Measurements from ENCODE around the gene XYLB.
"Not testable (repeated sequence)": the region's sequence is repeated elsewhere in the genome, so short reads cannot be mapped to it uniquely, and the experiment has no call there.

XYLB gene

DNA sequence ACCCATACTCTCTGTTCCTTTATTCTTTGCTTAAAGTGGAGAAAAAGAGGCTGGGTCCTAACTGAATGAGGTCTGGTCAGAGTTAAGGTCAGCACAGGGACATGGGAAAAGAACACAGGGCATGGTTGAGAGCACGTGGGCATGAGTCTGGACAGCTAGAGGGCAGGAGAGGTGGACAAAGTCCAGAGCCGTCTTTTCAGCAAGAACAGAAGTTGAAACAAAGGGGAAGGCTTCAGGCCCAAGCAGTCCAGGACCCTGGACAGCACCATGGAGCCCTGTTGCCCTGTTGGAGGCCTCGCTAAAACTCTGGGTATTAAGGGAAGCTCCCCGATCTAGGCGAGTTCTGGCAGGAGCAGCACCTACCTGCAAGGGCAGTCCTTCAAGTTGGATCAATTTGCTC lies 50.7 kb downstream of the XYLB start:
- DNase-seq, result no peak

DNA sequence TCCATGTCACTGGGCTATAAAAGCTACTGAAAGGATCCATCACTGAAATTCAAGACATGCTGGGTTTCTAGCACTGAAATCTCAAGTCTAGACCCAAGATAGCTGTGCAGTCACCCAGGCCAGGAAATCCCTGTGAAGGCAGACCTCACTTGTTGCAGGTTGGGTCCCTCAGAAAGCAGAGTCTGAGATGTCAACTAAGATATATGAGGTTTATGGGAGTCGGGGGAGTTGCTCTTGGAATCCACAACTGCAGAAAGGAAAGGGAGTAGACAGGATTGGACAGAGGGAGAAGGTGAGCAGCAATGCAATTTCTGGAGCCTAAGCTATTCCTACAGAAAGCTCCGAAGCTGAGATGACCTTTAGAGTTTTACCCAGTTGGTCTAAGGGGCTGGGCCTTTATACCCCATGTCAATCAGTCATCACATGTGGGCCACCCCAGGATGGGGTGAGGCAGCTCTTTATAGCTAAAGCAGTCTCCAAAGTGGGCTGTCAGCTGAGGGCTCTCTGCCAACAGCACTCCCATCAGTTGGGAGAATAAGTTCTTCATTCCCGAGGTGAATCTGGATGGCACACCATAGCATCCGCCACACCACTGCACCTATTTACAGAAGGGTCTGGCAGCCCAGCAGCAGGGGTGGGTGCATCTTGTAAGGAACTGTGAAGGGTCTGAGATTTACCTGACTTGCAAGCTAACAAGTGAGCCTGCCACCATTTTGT lies 54.8 kb downstream of the XYLB start:
- DNase-seq, result no peak

DNA sequence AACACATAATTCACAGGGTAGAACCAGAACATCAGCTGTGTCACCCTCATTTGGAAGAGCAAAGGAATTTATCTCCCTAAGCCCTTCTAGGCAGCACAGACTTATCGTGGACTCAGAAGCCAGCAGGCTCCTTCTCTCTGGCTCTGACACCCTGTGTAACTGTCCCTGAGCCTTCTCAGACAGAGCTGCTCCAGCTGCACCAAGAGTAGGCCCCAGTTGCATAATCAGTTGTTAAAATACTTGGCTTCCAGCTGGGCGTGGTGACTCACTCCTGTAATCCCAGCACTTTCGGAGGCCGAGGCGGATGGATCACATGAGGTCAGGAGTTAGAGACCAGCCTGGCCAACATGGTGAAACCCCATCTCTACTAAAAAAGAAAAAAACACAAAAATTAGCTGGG lies 57.7 kb downstream of the XYLB start:
- DNase-seq, result no peak

DNA sequence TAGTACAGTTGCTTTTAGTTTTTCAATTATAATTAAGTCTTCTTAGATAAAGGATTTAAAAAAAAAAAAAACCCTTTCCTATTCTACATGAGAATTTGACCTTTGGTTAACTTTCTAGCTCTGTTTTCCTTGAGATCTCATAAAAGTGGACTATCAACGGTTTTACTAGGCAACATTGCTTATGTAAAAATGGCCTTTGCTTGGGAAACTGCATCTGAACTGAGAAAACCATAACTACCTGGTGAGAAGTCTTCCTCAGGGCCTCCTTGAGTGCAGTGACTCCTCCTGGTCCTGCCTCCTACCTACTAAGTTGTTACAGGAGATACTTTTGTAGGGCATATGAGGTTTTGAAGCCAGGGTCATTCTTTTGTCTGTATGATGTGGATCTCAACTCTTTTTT lies 65.0 kb downstream of the XYLB start:
- DNase-seq, result no peak

DNA sequence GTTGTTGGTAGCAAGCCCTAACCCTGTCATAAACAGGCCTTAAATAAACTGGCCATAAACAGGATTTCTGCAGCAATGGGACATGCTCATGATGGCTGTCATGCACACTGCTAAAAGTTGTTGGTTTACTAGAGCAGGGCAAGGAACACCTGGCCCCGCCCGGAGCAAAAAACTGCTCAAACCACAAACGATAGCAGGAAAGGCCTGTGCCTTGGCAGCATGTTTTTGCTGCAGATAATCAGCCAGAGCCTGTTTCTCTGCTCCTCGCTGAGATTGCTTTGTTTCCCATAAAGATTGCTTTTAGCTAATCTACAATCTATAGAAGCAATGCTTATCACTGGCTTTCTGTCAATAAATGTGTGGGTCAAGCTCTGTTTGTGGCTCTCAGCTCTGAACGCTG lies 74.2 kb downstream of the XYLB start:
- not testable (repeated sequence) for DNase-seq

DNA sequence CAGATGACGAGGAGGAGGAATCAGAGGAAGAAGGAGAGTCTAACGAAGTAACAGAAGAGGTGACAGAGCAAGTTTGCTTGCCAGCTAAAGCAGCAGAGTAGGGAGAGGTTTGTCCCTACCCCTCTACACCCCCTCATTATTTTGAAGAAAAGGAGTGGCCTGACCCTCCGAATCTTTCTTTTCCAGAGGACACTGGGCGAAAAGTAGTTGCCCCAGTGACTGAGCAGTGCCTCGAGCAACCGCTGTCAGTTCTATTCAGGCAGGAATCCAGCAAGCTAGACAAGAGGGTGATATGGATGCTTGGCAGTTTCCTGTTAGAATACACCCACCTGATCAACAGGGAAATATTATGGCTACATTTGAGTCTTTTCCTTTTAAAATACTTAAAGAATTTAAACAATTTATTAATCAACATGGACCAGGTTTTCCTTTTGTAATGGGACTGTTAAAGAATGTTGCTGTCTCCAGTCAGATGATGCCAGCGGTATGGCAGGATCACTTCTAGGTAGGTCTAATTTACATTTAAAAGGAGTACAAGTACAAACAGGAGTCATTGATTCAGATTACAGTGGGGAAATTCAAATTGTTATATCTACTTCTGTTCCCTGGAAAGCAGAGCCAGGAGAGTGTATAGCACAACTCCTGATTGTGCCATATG lies 75.2 kb downstream of the XYLB start:
- no peak for DNase-seq

DNA sequence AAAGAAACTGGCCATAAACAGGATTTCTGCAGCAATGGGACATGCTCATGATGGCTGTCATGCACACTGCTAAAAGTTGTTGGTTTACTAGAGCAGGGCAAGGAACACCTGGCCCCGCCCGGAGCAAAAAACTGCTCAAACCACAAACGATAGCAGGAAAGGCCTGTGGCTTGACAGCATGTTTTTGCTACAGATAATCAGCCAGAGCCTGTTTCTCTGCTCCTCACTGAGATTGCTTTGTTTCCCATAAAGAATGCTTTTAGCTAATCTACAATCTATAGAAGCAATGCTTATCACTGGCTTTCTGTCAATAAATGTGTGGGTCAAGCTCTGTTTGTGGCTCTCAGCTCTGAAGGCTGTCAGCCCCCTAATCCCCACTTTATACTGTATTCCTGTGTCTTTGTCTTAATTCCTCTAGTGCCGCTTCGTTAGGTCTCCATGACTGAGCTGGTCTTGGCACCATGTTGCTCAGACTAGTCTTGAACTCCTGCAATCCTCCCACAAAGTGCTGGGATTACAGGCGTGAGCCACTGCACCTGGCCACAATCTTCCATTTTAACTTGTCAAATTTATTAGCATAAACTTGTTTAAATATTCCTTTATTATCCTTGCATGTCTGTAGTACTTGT lies 80.3 kb downstream of the XYLB start:
- DNase-seq, result not testable (repeated sequence)

DNA sequence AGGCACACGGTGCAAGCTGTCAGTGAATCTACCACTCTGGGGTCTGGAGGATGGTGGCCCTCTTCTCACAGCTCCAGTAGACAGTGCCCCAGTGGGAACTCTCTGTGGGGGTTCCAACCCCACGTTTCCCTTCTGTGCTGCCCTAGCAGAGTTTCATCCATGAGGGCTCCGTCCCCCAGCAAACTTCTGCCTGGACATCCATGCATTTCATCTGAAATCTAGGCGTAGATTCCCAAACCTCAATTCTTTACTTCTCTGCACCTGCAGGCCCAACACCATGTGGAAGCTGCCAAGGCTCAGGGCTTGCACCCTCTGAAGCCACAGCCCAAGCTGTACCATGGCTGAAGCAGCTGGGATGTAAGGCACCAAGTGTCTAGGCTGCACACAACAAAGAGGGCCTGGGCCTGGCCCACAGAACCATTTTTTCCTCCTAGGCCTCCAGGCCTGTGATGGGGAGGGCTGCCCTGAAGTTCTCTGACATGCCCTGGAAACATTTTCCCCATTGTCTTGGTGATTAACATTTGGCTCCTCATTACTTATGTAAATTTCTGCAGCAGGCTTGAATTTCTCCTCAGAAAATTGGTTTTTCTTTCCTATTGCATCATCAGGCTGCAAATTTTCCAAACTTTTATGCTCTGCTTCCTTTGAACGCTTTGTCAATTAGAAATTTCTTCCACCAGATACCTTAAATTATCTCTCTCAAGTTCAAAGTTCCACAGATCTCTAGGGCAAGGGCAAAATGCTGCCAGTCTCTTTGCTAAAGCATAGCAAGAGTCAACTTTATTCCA lies 86.5 kb downstream of the XYLB start:
- not testable (repeated sequence) for DNase-seq

DNA sequence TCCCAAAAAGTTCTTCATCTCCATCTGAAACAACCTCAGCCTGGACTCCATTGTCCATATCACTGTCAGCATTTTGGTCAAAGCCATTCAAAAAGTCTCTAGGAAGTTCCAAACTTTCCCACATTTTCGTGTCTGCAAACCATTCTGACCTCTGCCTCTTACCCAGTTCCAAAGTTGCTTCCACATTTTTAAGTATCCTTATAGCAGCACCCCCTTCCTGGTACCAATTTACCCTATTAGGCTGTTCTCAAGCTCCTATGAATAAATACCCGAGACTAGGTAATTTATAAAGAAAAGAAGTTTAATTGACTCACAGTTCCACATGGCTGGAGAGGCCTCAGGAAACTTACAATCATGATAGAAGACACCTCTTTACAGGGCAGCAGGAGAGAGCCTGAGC lies 87.1 kb downstream of the XYLB start:
- DNase-seq, result not testable (repeated sequence)

DNA sequence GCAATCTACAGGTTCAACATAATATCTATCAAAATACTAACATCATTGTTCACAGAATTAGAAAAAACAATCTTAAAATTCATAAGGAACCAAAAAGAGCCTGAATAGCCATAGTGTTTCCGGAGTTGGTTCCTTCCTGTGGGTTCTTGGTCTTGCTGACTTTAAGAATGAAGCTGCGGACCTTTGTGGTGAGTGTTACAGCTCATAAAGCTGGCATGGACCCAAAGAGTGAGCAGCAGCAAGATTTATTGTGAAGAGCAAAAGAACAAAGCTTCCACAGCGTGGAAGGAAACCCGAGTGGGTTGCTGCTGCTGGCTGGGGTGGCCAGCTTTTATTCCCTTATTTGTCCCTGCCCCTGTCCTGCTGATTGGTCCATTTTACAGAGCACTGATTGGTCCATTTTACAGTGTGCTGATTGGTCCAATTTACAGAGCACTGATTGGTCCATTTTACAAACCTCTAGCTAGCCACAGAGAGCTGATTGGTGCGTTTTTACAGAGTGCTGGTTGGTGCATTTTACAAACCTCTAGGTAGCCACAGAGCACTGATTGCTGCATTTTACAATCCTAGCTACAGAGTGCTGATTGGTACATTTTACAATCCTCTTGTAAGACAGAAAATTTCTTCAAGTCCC lies 92.0 kb downstream of the XYLB start:
- not testable (repeated sequence) for DNase-seq

DNA sequence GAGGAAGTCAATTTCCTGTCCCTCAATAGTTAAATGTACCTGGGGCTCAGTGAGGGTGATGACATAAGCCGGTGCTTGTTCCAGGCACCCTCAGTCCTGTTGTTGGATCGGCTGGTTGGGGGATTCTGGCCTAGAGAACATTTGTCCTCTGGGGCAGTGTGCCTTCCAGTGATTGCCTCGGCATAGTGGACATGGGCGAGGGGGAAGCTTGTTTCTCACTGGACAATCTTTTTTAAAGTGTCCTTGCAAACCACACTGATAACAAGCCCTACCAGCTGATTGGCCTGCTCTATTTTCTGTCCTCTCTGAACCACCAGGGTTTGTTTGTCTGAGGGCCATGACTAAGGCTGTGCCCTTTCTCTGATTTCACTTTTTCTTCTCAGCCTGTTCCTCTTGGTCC lies 96.6 kb downstream of the XYLB start:
- DNase-seq, result not testable (repeated sequence)

DNA sequence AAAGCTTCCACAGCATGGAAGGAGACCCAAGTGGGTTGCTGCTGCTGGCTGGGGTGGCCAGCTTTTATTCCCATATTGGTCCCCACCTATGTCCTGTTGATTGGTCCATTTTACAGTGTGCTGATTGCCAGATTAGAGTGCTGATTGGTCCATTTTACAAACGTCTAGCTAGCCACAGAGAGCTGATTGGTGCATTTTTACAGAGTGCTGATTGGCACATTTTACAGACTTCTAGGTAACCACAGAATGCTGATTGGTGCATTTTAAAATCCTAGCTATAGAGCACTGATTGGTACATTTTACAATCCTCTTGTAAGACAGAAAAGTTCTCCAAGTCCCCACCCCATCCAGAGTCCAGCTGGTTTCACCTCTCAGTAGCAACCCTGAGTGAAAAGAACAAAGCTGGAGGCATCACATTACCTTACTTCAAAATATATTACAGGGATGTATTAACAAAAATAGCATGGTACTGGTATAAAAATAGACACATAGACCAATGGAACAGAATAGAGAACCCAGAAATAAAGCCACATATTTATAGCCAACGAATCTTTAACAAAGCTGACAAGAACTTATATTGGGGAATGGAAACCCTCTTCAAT lies 99.6 kb downstream of the XYLB start:
- DNase-seq, result no peak

DNA sequence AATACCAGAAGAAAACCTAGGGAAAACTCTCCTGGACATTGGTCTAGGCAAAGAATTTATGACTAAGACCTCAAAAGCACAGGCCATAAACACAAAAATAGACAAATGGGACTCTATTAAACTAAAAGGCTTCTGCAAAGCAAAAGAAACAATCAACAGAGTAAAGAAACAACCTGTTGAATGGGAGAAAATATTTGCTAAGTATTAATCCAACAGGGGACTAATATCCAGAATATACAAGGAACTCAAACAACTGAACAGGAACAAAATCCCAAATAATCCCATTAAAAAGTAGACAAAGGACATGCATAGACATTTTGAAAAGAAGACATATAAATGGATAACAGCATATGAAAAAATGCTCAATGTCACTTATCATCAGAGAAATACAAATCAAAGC lies 100.2 kb downstream of the XYLB start:
- no peak for DNase-seq

DNA sequence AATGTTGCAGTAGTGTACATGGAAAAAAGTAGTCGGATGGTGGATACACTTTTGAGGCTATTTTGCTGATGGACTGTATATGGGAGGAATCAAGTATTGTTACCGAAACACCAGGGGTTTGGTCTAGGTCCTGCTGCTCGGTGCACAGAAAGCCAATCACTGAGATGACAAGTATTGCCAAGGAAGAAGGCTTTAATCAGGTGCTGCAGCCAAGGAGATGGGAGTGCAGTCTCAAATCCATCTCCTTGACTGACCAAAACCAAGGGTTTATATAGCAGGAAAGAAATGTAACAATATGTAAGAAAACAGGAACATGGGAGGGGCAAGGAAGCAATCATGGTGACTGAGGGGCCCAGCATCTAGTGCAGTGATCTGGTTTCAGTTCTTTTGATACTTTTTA lies 104.3 kb downstream of the XYLB start:
- DNase-seq, result no peak

DNA sequence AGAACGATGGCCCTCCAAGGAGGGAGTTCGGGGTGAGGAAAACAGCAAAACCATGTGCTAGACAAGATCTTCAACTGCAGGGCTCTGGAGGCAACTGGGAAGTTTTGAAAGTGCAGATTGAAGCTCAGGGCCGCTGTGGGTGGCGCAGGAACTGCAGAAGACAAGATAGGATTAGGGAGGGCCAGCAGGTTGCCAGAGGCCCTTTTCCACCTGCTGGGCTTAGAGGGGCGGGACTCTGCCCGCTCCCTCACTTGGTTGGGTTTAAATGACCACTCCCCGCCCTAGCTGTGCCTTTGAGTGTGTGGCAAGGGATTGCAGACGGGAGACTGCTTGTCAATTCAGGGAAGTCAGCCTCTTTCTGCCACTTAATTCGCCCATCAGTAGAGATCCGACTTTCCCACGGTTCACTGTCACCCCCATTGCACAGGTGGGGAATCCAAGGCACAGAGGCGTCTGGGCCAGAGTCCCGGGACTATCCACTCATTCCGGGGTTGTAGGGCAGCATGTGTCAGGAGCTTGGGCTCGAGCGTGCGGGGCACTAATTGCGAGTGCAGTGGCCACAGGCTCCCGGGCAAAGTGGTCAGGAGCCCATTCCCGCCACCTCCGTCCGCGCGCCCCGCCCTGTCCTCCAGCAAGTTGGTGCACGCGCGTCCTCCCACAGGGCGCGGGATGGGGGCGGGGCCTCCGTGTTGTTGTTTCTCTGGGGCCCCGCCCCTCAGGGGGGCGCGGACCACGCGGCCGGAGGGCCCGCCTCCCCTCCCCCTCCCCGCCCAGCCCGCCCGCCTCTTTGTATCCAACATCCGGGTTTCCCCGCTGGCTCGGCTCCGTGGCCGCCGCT lies 106.7 kb downstream of the XYLB start, which contains the start of gene ACVR2B:
Gene ACVR2B (plus strand): TSS at position 816 of the 838 bp plus-strand sequence. CDS start 433 bp downstream, outside the sequence.
- peak; percentile 85 for DNase-seq

DNA sequence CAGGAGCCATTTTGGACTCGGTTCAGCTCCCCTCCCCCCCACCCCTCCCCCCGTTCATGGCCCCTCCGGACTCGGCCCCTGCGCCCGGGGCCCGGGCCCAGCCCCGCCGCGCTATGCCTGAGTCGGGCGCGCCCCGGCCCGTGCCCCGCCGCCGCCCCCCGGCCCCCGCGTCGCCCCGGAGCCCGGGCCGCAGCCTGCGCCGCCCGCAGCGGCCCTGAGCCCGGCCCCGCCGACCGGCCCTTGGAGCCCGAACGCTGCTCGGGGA lies 107.3 kb downstream of the XYLB start:
- no peak for DNase-seq

DNA sequence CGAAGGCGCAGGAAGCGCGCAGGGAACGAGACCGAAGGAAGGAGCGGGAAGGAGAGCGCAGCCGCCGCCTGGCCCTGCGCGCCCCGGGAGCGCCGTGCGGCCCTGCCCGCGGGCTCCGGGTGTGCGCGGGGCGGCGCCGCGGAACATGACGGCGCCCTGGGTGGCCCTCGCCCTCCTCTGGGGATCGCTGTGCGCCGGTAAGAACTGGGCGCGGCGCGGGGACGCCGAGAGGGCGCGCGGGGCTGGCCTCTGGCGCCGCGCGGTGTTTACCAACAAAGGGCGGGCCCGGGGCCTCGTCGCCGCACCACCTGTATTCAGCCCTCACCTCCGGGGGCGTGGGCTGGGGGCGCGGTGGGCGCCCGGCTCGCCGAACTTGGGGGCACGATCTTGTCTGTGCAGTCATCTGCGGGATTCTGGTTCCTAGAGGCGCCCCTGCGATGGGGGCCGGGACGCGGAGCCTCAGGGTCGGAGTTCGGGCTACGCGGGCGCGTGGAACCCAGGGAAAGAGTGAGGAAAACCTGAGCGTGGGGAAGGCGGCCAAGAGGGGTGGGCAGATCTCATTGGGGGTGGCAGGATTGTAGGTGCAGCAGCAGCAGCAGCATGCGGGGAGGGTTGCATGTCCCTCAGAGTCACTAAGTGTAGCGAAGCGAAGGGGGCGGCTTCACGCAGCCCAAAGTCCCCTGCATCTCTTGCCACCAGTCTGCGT lies 107.7 kb downstream of the XYLB start:
- DNase-seq, result peak; percentile 61

DNA sequence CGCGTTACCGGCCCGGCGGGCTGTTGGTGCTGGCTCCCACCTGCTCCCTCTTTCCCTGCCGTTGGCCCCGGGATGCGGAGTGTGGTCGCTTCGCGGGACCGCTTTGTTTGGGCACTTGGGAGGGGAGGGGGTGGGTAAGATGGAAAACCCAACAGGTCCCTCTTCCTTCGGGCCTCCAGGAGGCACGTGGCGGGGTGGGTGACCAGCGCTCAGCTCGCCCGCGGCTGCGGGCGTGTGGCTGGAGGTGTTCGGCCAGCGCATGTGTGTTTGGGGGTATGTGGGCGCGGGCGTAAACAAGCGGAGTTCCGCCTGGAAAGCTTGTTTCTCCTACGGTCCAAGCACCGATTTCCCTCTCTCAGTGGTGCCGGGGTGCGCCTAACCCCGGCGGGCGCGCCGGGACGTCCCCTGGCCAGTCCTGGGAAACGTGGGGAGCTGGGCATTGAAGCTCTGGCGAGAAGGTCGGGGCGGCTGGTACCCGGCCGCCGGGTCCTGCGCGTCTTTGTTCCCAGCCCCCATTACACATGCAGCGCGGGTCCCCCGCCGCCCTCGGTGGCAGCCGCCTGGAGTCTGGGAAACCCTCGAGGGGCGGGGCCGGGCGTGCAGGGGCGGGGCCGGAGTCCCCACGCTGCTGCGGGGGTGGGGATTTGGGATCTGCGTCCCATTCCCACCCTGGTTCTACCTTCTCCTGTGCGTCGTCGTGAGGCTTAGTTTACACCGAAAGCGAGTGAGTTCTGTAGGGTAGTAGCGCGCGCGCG lies 108.5 kb downstream of the XYLB start:
- DNase-seq, result peak; percentile 76

DNA sequence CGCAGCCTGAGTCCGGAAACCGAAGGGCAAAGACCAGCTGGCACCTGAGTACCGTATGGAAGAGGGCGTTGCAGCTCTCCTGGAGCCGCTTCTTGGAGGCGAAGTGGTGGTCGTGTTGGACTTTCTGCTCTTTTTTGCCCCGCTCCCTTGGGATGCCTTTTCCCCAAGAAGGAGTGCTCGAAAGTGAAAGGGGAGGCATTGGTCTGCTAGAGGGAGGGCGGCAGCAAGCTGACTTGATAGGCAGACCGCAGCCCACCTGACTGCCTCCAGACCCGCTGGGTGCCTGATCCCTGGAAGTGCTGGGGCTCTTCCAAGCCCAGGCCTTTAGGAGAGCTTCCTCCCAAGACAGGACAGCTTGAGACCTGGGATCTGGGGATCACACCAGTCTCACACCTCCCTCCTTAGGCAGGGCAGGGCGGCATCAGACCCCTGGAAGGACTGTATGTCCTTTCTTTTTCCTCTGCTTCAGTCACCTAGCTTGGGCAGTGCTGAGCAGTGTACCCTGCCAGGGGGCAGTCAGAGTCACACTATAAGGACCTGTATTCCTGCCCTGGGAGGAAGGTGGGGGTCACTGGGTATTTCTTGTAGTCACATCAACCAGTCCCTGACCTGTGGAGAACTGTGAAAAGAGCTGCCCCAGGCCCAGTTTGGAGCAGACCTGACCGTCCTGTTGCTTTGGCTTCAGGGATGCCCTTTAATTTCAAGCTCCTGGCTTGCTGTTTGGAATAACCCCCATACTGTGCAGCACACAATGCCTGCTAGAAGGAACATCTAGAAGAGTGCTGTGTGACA lies 109.2 kb downstream of the XYLB start:
- DNase-seq, result no peak
